Right lobe of liver (tissue), 4 donors: ENCODE measurements around the gene CLNK.

ENCODE experiments used
- CTCF ChIP-seq, 4 donors: fragments of 200-600 bp in 3 of 4; fragments of 450-650 bp in 1 of 4; IDR thresholded peaks; one replicate each; pipeline versions ENCODE4 v1.5.1 to v1.8.0; 2016 to 2022; ENCODE audit warnings: antibody characterized with exemption in 4 of 4, mild to moderate bottlenecking in 2 of 4
- POLR2A ChIP-seq: fragments of 450-650 bp; IDR thresholded peaks from one replicate; pipeline ENCODE4 v1.6.1; 2017; ENCODE audit warnings: antibody characterized with exemption, mild to moderate bottlenecking
- donor health status: DM: no; HTN: no; CAD: no.
- donor health status: DM: no; HTN: no; CAD: no.
- donor health status: DM: no; HTN: yes; CAD: no.

DNA sequence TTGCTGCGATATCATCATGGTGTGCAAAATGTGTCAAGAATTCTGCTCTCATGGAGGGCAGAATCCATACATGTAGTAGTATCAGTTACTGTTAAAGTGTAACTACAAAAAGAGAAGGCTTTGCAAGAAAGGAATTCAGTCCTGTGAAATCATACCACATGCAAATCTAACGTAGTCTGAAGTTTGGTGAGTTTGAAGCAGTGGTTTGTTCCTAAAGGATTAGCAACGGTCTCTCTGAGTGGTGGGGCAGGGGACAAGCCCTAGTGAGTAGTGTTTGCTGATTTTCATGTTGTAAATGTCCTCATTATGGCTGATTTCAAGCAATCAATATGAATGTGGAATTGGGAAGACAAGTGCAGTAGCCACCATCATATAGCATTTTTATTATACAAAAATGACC is 47.1 kb upstream of the CLNK start:
- TF ChIP-seq CTCF (IDR thresholded peaks at IDR 0.05) (no peak), POLR2A (no peak)
